ENCODE results near the gene CUL7.
"Not testable (repeated sequence)": the region's sequence is repeated elsewhere in the genome, so short reads cannot be mapped to it uniquely, and the experiment has no call there.

Gene CUL7

DNA sequence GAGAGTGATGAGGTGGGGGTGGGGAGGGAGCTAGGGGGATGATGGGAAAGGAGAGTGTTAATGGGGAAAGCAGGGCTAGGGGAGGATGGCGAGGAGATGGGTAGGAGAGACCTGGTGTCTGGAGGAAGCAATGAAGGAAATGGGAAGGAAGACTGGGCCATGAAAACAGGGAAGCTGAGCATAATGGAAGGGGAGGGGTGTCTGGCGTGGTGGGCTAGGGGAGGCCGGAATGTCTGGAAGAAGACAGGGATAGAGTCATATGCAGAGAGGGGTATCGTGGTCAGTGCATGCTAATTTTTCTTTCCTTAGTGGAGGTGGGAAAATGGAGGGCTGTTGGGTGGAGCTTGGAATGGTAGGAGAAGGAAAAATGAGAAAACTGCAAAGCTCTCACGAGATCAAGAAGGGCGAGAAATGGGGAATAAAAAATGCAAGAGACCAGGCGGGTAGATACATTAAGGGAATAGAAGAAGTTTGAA, 39.2 kb downstream of the CUL7 start:
- no peak for DNase-seq (ENCODE audit: low read depth in 2 of 2)

DNA sequence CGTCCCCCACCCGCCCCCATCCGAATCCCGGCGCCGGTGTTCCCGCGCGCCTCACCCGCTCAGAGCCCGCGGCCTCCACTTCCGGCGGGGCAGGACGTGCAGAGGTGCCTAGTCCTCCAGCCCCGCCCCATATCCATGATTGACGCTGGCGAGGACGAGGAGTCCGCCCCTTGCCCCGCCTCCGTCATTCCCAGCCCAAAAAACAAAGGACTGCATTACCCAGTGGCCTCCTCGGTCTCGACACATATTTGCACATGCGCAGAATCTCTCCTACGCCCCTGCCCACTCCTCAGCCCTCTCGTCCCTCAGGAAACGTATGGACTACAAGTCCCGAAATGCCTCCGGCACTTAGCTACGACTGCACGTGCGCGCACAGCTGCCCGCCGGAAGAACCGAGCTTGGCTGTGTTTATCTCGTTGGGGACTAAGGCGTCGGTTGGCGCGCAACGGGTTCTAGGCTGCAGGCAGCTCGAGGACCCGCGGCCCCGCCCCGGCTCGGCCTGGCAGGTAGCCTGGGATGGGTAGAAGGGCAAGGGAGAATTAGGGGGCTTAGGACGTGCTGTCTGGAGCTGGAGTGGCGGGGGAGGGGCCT, 39.7 kb downstream of the CUL7 start, which contains the start of the genes KLHDC3 and MEA1:
TSS of gene KLHDC3 (plus strand) at position 407 of the 591 bp plus-strand sequence. CDS start 2,944 bp downstream, outside the sequence.
TSS of gene MEA1 (minus strand) at position 104 of the 591 bp plus-strand sequence. CDS start 133 bp downstream, outside the sequence.
- peak; percentile 99 for DNase-seq (ENCODE audit: low read depth in 2 of 2)

DNA sequence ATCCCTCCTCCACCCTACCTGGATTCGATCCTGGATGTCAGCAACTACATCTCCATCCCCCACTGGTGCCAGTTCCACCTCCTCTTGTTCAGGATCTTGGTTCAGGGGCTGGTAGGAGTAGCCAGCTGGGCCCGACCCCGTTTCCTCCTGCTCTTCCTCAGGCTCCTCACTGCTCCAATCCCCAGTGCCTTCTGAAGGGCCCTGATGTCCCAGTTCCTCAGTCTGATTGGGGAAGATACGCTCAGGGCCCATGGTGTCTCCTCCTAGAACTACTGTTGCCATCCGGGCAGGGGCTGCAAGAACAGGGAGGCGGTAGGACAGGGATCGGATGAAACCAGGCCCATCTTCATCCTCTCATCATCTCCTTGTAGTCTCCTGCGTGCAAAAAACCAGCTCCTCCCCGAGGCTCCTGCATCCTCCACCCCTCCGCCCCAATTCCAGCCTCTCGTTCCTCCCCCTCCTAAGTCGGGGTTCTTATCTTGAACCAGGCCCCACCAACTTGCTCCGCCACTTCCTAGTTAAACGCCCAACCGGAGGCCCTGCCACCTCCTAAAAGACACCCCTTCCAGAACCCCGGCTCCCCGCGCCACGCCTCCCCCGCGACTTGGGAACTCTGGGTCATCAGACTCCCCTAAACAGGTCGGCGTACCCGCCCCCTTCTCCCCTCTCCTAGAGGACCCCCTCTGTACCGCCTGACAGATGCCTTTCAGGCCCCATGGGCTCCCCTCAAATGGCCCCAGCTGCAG, 40.4 kb downstream of the CUL7 start:
- DNase-seq (ENCODE audit: low read depth in 2 of 2) = no peak

DNA sequence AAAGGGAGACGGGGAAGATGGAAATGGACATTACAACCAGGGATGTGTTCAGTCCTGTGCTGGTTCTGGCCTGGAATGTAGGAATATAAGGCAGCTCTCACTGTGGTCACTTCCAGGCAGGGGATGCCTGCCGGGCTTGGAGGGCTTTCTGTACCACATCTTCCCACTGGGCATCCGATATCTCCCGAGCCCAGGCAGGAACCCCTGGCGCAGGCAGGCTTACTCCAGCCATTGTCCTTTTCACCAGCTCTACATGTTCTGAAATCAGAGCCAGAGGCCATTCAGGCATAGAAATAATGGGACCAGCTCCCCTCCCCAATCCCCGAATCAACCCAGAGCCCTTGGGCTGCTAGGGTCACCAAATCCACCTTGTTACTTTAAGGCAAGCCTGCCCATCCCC, 41.3 kb downstream of the CUL7 start:
- no peak for DNase-seq (ENCODE audit: low read depth in 2 of 2)

DNA sequence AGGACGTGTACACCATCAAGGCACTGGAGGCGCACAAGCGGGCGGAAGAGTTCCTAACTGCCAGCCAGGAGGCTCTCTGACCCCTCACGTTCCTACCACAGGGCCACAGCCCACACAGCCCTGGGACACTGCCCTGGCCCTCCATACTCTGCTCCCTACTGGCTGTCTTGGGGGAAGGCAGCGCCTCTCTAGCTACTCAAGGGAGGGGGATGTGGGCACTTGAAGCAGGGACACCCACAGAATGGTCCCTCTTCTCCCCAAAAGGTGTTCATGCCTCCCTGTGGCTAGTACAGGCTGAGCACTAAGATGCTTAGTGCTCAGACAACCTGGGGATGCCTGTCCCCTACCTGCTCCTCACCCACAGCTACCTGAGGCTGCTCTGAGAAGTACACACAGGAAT, 42.4 kb downstream of the CUL7 start:
- DNase-seq (ENCODE audit: low read depth in 2 of 2) = no peak

DNA sequence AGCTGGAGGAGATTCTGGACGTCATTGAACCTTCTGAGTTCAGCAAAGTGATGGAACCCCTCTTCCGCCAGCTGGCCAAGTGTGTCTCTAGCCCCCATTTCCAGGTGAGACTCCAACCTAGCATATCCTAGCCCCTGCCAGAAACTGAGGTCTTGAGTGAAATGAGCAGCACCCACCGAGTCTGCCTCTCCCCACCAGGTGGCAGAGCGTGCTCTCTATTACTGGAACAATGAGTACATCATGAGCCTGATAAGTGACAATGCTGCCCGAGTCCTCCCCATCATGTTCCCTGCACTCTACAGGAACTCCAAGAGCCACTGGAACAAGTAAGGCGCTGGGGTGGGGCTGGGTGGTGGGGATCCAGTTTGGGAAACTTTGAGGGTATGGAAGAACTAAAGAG, 44.5 kb downstream of the CUL7 start:
- DNase-seq (ENCODE audit: low read depth in 2 of 2) = no peak

DNA sequence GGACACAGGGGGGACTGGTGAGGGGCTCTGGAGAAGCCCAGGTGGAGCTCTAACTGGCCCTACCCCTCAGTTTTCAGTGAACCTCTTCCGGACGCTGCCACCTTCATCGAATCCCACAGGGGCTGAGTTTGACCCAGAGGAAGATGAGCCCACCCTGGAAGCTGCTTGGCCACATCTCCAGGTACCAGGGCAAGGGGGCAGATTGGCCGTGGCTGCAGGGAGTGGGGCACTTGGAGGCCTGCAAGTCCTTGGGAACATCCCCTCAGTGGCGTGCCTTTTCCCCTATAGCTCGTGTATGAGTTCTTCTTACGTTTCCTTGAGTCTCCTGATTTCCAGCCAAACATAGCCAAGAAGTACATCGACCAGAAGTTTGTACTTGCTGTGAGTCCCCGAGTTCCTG, 46.5 kb downstream of the CUL7 start:
- DNase-seq (ENCODE audit: low read depth in 2 of 2) = no peak

DNA sequence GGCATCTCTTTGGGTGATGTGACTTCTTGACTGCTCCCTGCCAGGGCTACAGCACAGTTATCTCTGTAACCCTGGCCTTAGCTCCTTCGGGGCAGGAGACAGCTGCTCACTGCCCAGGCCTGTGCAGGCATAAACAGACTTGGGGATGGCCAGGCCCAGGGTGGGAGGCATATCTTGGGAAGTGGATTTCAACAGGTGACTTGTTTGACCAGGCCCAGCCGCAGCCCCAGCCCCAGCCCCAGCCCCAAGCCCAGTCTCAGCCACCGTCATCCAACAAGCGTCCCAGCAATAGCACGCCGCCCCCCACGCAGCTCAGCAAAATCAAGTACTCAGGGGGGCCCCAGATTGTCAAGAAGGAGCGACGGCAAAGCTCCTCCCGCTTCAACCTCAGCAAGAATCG, 47.4 kb downstream of the CUL7 start:
- no peak for DNase-seq (ENCODE audit: low read depth in 2 of 2)

DNA sequence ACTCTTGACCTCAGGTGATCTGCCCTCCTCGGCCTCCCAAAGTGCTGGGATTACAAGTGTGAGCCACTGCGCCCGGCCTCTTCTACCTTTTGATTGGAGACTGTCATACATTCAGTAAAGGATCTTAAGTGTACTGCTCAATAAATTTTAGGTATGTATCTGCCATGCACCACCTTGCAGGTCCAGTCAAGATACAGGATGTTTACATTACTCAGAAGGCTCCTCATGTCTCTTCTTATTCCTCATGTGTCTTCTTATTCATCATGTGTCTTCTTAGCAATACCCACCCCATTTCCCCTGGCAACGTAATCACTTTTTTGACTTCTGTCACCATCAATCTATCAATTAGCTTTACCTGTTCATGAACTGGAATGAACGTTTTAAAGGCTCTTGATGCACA, 47.8 kb downstream of the CUL7 start:
- no peak for DNase-seq (ENCODE audit: low read depth in 2 of 2)

DNA sequence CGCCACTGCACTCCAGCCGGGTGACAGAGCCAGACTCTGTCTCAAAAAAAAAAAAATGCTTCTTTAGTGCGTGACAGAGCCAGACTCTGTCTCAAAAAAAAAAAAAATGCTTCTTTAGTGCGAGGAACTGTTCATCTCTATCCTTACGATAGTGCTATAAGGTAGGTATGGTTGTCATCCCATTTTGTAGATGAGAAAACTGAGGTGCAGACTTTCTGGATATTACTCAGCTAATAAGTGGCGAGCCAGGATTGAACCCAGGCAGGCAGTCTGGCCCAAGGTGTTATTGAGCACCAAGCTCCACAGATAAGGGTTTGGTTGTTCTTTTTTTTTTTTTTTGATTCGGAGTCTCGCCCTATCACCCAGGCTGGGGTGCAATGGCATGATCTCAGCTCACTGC, 51.8 kb downstream of the CUL7 start:
- no peak for DNase-seq (ENCODE audit: low read depth in 2 of 2)

DNA sequence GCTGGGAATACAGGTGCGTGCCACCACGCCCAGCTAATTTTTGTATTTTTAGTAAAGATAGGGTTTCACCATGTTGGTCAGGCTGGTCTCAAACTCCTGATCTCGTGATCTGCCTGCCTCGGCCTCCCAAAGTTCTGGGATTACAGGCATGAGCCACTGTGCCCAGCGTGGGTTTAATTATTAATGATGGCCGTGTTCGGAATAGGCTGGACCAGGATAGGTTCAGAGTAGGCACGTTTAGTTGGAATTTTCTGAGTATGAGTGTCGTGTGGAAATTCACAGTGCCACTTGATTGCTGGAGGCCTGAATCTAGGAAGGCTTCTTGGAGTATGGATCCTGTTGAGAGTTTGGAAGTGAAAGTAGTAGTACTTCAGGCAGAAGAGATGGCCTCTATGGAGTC, 55.4 kb downstream of the CUL7 start:
- DNase-seq (ENCODE audit: low read depth in 2 of 2) = not testable (repeated sequence)

DNA sequence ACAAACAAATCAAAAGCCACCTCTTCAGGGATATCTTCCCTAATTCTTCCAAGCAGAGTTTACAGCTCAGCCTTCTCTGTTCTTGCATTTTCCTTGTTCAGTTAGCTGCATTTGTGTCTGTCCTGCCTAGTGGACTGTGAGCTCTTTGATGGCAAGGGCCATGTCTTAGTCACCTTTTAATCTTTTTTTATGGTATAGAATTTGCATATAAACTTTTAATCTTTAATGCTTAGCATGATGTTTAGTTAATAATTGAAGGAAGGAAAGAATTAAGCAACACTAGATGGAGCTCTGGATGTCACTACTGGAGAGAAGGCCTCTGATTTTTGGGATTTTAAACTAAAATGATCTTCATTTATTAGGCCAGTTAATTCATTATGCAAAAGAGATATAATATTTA, 57.1 kb downstream of the CUL7 start:
- DNase-seq (ENCODE audit: low read depth in 2 of 2) = no peak

DNA sequence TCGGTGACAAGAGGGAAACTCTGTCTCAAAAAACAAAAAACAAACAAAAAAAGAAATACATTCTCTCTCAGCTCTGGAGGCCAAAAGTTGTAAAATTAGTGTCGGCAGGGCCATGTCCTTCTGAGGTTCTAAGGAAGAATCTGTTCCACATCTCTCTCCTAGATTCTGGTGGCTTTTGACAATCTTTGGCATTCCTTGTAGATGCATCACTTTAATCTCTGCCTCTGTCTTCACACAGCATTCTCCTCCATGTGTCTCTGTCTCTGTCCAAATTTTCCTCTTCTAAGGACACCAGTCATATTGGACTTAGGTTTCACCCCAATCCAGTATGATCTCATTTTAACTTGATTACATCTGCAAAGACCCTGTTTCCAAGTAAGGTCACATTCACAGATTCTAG, 60.2 kb downstream of the CUL7 start:
- no peak for DNase-seq (ENCODE audit: low read depth in 2 of 2)

DNA sequence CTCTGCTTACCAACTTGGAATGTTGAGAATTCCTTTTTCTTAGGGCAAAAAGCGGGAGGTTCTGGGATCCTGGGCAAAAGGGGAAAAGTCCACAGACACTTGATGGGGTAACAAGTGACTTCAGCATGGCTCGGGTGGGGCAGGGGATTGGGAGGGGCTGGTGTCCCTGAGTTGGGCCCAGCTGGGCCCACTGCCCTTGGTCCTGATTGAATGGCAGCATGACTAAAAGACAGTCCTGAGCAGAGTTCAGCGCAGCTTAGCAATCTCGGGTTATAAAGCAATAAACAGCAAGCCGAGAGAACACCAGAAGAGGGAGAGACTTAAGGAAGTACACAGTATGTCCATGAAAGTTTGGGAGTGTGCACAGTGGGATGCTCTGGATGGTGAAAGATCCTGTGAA, 63.7 kb downstream of the CUL7 start:
- DNase-seq (ENCODE audit: low read depth in 2 of 2) = no peak

DNA sequence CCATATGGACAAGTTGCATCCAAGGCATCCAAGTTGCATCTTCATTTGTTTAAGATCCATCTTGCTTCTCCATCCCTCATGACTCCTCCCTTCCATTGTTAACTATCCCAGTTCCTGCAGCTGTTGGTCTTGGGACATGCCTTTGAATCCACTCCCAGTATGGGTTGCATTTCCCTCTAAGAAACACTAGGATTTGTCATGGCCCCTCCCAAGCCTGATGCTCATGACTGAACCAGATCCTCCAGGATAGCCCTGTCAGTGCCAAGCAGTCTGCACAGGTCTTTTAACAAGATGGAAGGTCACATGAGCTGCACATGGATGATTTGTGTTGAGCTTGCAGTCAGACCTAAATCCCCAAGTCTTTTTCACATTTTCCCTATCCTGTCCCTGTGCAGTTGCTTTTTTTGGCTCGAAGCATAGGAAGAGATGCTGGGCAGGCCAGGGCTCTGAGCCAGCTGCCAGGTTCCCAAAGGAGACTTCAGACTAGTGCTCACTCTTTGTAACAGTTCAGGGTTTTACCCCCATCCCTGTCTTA, 65.1 kb downstream of the CUL7 start:
- DNase-seq (ENCODE audit: low read depth in 2 of 2) = no peak

Data from fibroblast of skin of left biceps (primary cell).